K562 (cell line): ENCODE data around the gene DENND2C. TPM values are rescaled to one million over a fixed set of nuclear protein-coding genes. Genes with fewer than 3 reads are reported as not detected.

ENCODE experiments used
- ATAC-seq: fragments of 200-7000 bp; cut with Tn5 transposase; 3 replicates; pipeline ENCODE4 v1.9.1; 2020; ENCODE audit warnings: moderate library complexity
- BruUV-seq: library from RNA; stranded (reverse); fragments of 400-500 nt; replicated peaks from 2 replicates; lab custom pipeline; 2021; lab: Mats Ljungman, UMichigan
- CTCF ChIA-PET: fragments of 300-600 bp; formaldehyde crosslinking; extraction: SDS; loops from one replicate; lab custom pipeline; 2021; ENCODE audit warnings: low intra/inter-chr PET ratio; lab: Yijun Ruan, JAX
- POLR2A ChIA-PET: fragments of 300-600, 350-650 bp; sonication (Branson Sonifier 250); formaldehyde crosslinking; extraction: SDS; loops from one replicate; lab custom pipeline; 2021; ENCODE audit warnings: antibody characterized with exemption, inconsistent platforms; lab: Yijun Ruan, JAX
- DNase-seq, 4 experiments: peaks; one replicate each; pipeline versions ENCODE4 v3.0.0 to v3.0.0-alpha.2; 2011 to 2018; ENCODE audit warnings: low spot score in 3 of 4, mixed read lengths in 3 of 4; ENCODE audit errors: extremely low read depth in 1 of 4
- FAIRE-seq: peaks from 2 replicates; lab custom pipeline; 2011; peaks lifted over from hg19 to GRCh38; lab: Jason Lieb, UNC
- H2AFZ ChIP-seq: 2 replicates; pipeline ENCODE4 v1.6.0; 2011; ENCODE audit warnings: low read depth, low read length, control low read depth, inconsistent platforms
- H3K27ac ChIP-seq: fragments of 200-600 bp; 3 replicates; pipeline ENCODE4 v1.8.0; 2011; ENCODE audit warnings: low read depth, mild to moderate bottlenecking, control low read depth, inconsistent platforms, low read length, moderate library complexity, mixed read lengths; ENCODE audit errors: extremely low read depth
- H3K27me3 ChIP-seq, 2 experiments: fragments of 300-600 bp in 1 of 2; 2 replicates in 1 of 2; 3 replicates in 1 of 2; pipeline versions ENCODE4 v1.6.0 to v1.8.0; 2011; ENCODE audit warnings: inconsistent platforms in 2 of 2, low read length in 2 of 2, mild to moderate bottlenecking in 1 of 2, mixed read lengths in 1 of 2, moderate library complexity in 1 of 2; ENCODE audit not compliant: control insufficient read depth in 2 of 2, insufficient read depth in 2 of 2
- H3K36me3 ChIP-seq: fragments of 300-600 bp; 3 replicates; pipeline ENCODE4 v1.8.0; 2011; ENCODE audit warnings: mild to moderate bottlenecking, low read length, inconsistent platforms; ENCODE audit not compliant: control insufficient read depth, insufficient read depth
- H3K4me1 ChIP-seq, 2 experiments: fragments of 200-600 bp in 1 of 2; replicated peaks in 1 of 2; 2 replicates in 1 of 2; 3 replicates in 1 of 2; pipeline versions ENCODE4 v1.5.1 to v1.8.0; 2011; ENCODE audit warnings: inconsistent platforms in 2 of 2, low read length in 2 of 2, mild to moderate bottlenecking in 1 of 2, mixed read lengths in 1 of 2, moderate library complexity in 1 of 2; ENCODE audit not compliant: control insufficient read depth in 2 of 2, insufficient read depth in 2 of 2
- H3K4me2 ChIP-seq: 2 replicates; pipeline ENCODE4 v1.6.1; 2011; ENCODE audit warnings: low read length, control low read depth, inconsistent platforms, mixed read lengths; ENCODE audit not compliant: insufficient read depth
- H3K4me3 ChIP-seq: fragments of 200-600 bp; sonication (generic), shearing (Covaris generic); 2 replicates; pipeline ENCODE4 v1.5.1; 2016; ENCODE audit warnings: control low read depth, inconsistent platforms
- H3K79me2 ChIP-seq: fragments of 200-600 bp; 3 replicates; pipeline ENCODE4 v1.8.0; 2011; ENCODE audit warnings: low read length, inconsistent platforms; ENCODE audit not compliant: control insufficient read depth, insufficient read depth
- H3K9ac ChIP-seq, 2 experiments: 2 replicates each; pipeline versions ENCODE4 v1.6.0 to v1.6.1; 2011; ENCODE audit warnings: low read depth in 2 of 2, low read length in 2 of 2, control low read depth in 1 of 2, inconsistent platforms in 1 of 2, mild to moderate bottlenecking in 1 of 2, mixed read lengths in 1 of 2; ENCODE audit not compliant: insufficient read depth in 1 of 2
- H3K9me1 ChIP-seq: one replicate; pipeline ENCODE4 v1.6.0; 2011; ENCODE audit warnings: inconsistent platforms, mild to moderate bottlenecking, low read length, moderate library complexity; ENCODE audit not compliant: control insufficient read depth, insufficient read depth
- H3K9me3 ChIP-seq: replicated peaks from 2 replicates; pipeline ENCODE4 v1.5.1; 2011; ENCODE audit warnings: low read depth, low read length, inconsistent platforms; ENCODE audit not compliant: control insufficient read depth, insufficient read depth
- H4K20me1 ChIP-seq: replicated peaks from 2 replicates; pipeline ENCODE4 v1.6.1; 2011; ENCODE audit warnings: low read length, inconsistent platforms, mixed read lengths; ENCODE audit not compliant: control insufficient read depth, insufficient read depth
- CBFA2T2 ChIP-seq: fragments of 450-650 bp; conservative IDR thresholded peaks from 2 replicates; pipeline ENCODE4 v1.6.1; 2017; ENCODE audit warnings: mild to moderate bottlenecking
- ETV1 ChIP-seq: fragments of 450-650 bp; conservative IDR thresholded peaks from 2 replicates; pipeline ENCODE4 v1.6.1; 2016; ENCODE audit warnings: missing genetic modification characterization, control low read depth, low read depth, missing compliant biosample characterization
- STAT5A ChIP-seq: IDR thresholded peaks from 2 replicates; pipeline ENCODE4 v1.6.1; 2012; ENCODE audit warnings: low read length, inconsistent platforms, borderline replicate concordance
- WGBS: fragments of 100-300 bp; shearing (Covaris generic); methylation state at CpG from one replicate; pipeline ENCODE4 v1.1.6; 2016; ENCODE audit warnings: low coverage, mixed read lengths; ENCODE audit not compliant: insufficient coverage; ENCODE audit errors: missing lambda C conversion rate; 5-methylcytosine and 5-hydroxymethylcytosine counted together
- in situ Hi-C: fragments of 300-500 bp; cut with MboI; formaldehyde crosslinking; loops from 4 replicates; pipeline ENCODE4 v1.15.0; 2018; ENCODE audit warnings: inconsistent platforms, mixed read lengths
- intact Hi-C: fragments of 100-400 bp; cut with micrococcal nuclease; formaldehyde crosslinking; loops from 2 replicates; pipeline ENCODE4 v1.14.2; 2022
- polyA plus RNA-seq, 8 experiments: library from polyadenylated mRNA; depleted of rRNA in 4 of 8; stranded (reverse) in 5 of 8; unstranded in 3 of 8; fragments of >200 nt; fragmentation: Nextera tagmentation in 2 of 8; fragmentation: Illumina TruSeq in 1 of 8; extraction: Ambion mirVana in 2 of 8; extraction: Trizol in 1 of 8; gene quantifications; 2 replicates each; pipeline versions ENCODE4 v1.2.1 to v1.2.3, GENCODE V29; 2011 to 2014; ENCODE audit warnings: inconsistent platforms in 1 of 8, missing spikeins in 1 of 8
- total RNA-seq, 7 experiments: library from RNA; depleted of rRNA in 6 of 7; stranded (reverse); fragments of >200 nt in 6 of 7; fragmentation: Illumina TruSeq in 2 of 7; extraction: Trizol in 2 of 7; gene quantifications; 2 replicates each; pipeline versions ENCODE4 v1.2.1 to v1.2.3, GENCODE V29; 2011 to 2021; ENCODE audit warnings: low replicate concordance in 1 of 7
- TF ChIP-seq, protein P1 (sequence below): fragments of 450-650 bp; IDR thresholded peaks from 2 replicates; pipeline ENCODE4 v1.6.1; 2017; ENCODE audit warnings: antibody characterized with exemption
- TF ChIP-seq, protein P2 (sequence below), 3 experiments: fragments of 200-800 bp in 1 of 3; fragments of 250-450 bp in 1 of 3; fragments of 450-650 bp in 1 of 3; sonication (Bioruptor Pico) in 1 of 3; sonication (Bioruptor generic) in 1 of 3; formaldehyde crosslinking in 1 of 3; IDR thresholded peaks; 2 replicates each; pipeline versions ENCODE4 v1.6.1 to v1.8.0; 2016 to 2022; ENCODE audit warnings: mild to moderate bottlenecking in 2 of 3, missing genetic modification characterization in 2 of 3, missing compliant biosample characterization in 1 of 3, moderate library complexity in 1 of 3

DENND2C gene
- total and polyA plus RNA-seq, 9 of the 15 experiments (the other 6 are each of a cell fraction or from before 2014, with no cell fraction given): 0.03 to 0.25 (median 0.14) TPM

DNA sequence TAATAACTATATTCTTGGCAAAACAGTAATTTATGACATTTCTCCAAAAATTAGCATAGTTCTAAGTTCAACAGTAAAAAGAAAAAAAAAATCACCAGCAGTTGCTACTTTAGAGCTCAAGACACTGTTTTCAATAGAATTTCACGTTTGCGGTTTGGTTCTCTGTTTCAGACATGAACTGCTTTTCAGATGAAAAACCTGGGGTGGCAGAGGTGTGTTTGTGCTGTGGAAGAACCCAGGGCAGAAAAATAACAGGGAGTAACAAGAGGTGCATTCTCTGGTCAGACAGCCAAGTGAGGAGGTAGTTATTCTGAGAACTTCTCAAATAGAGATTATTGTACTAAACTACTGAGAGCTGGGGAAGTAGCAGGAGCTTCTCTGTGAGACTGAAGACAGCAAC lies 37.8 kb upstream of the DENND2C start (continued):
- TF ChIP-seq CBFA2T2 (no peak), STAT5A (no peak)
- TF ChIP-seq, protein P1, sequence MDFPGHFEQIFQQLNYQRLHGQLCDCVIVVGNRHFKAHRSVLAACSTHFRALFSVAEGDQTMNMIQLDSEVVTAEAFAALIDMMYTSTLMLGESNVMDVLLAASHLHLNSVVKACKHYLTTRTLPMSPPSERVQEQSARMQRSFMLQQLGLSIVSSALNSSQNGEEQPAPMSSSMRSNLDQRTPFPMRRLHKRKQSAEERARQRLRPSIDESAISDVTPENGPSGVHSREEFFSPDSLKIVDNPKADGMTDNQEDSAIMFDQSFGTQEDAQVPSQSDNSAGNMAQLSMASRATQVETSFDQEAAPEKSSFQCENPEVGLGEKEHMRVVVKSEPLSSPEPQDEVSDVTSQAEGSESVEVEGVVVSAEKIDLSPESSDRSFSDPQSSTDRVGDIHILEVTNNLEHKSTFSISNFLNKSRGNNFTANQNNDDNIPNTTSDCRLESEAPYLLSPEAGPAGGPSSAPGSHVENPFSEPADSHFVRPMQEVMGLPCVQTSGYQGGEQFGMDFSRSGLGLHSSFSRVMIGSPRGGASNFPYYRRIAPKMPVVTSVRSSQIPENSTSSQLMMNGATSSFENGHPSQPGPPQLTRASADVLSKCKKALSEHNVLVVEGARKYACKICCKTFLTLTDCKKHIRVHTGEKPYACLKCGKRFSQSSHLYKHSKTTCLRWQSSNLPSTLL: no peak

DNA sequence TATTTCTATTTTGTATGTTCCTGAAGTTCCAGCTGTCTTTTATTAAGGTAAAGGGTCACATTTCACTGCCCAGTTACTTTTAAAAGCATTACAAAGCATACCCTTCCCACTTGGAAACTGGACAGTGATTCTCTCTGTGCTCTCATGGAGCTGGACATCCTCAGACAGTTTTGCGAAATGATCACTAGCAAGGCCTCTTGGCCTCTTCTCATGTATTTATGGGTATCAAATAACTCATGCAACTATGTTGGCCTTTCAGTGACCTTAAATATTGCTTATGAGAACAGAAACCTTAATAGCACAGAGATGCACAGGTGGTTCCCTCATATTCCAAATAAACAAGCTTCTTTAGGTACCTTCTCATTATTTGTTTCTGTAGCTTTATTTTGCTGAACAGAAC lies 33.4 kb upstream of the DENND2C start:
- H3K4me1 ChIP-seq: no peaks in the 10 kb centered on the region
- ATAC-seq (peak; percentile 19; the same call in 2 of the 3 replicates), FAIRE-seq (no peak), DNase-seq (no peak)
- no peak overlapping the region for H3K27ac ChIP-seq
- no peak overlapping the region for H3K4me3 ChIP-seq
- H3K79me2 ChIP-seq: no peaks in the 10 kb centered on the region
- ChIA-PET POLR2A (interaction anchor here (0.6 to 2.3 kb wide), 4 partner anchors 9 to 193 kb away, joined by 3 to 9 read pairs (median 3); no protein-coding TSS in a partner anchor), CTCF (no interaction called here)
- no peak overlapping the region for H3K9ac ChIP-seq
- TF ChIP-seq ETV1 (tag): no peak
- TF ChIP-seq, protein P2, sequence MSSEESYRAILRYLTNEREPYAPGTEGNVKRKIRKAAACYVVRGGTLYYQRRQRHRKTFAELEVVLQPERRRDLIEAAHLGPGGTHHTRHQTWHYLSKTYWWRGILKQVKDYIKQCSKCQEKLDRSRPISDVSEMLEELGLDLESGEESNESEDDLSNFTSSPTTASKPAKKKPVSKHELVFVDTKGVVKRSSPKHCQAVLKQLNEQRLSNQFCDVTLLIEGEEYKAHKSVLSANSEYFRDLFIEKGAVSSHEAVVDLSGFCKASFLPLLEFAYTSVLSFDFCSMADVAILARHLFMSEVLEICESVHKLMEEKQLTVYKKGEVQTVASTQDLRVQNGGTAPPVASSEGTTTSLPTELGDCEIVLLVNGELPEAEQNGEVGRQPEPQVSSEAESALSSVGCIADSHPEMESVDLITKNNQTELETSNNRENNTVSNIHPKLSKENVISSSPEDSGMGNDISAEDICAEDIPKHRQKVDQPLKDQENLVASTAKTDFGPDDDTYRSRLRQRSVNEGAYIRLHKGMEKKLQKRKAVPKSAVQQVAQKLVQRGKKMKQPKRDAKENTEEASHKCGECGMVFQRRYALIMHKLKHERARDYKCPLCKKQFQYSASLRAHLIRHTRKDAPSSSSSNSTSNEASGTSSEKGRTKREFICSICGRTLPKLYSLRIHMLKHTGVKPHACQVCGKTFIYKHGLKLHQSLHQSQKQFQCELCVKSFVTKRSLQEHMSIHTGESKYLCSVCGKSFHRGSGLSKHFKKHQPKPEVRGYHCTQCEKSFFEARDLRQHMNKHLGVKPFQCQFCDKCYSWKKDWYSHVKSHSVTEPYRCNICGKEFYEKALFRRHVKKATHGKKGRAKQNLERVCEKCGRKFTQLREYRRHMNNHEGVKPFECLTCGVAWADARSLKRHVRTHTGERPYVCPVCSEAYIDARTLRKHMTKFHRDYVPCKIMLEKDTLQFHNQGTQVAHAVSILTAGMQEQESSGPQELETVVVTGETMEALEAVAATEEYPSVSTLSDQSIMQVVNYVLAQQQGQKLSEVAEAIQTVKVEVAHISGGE (CRISPR knock-in tag; IDR thresholded peaks at IDR 0.05): peak in 1 of 3 experiments; percentile 14; a peak in 1 of 6 replicates
- intact Hi-C loops (no loop called here), in situ Hi-C loops (no loop called here)
- peaks cover 6 to 8% of the 10 kb centered on the region in 2 experiments; a peak in 3 of 5 replicates for H3K27me3 ChIP-seq
- no peaks in the 10 kb centered on the region for H4K20me1 ChIP-seq
- H3K9me1 ChIP-seq: no peaks in the 10 kb centered on the region
- peaks cover 25% of the 10 kb centered on the region for H3K36me3 ChIP-seq
- BruUV-seq: no TSS peak
- no peak overlapping the region for H3K4me2 ChIP-seq
- 83% methylated on average over 1 of the region's 1 CpG for WGBS
- H2AFZ ChIP-seq: no peak overlapping the region
- no peaks in the 10 kb centered on the region for H3K9me3 ChIP-seq
